GM23338 (cell line): ENCODE data around the gene HRH2. TPM values are rescaled to one million over a fixed set of nuclear protein-coding genes. Genes with fewer than 3 reads are reported as not detected.

ENCODE experiments used
- ATAC-seq: fragments of 200-7000 bp; cut with Tn5 transposase; 3 replicates; pipeline ENCODE4 v1.9.1; 2020
- DNase-seq: peaks from one replicate; pipeline ENCODE4 v3.0.0-alpha.2; 2015; ENCODE audit warnings: low spot score
- H2AFZ ChIP-seq: fragments of 200-600 bp; sonication (generic); 2 replicates; pipeline ENCODE4 v1.8.0; 2016; ENCODE audit warnings: antibody characterized with exemption, mild to moderate bottlenecking, moderate library complexity
- H3F3A ChIP-seq: fragments of 200-600 bp; sonication (generic); replicated peaks from 2 replicates; pipeline ENCODE4 v1.8.0; 2017; ENCODE audit warnings: antibody characterized with exemption, mixed run types, low read depth
- H3K27ac ChIP-seq: fragments of 200-600 bp; sonication (generic); 2 replicates; pipeline ENCODE4 v1.6.1; 2016; ENCODE audit warnings: low read depth
- H3K27me3 ChIP-seq: fragments of 200-600 bp; sonication (generic); 2 replicates; pipeline ENCODE4 v1.8.0; 2016; ENCODE audit warnings: mild to moderate bottlenecking, mixed run types, moderate library complexity; ENCODE audit not compliant: insufficient read depth
- H3K36me3 ChIP-seq: fragments of 200-600 bp; sonication (generic); 2 replicates; pipeline ENCODE4 v1.8.0; 2016; ENCODE audit warnings: mild to moderate bottlenecking; ENCODE audit not compliant: insufficient read depth
- H3K4me1 ChIP-seq: fragments of 200-600 bp; sonication (generic); 2 replicates; pipeline ENCODE4 v1.8.0; 2016; ENCODE audit warnings: mild to moderate bottlenecking, moderate library complexity; ENCODE audit not compliant: insufficient read depth
- H3K4me2 ChIP-seq: fragments of 200-600 bp; sonication (generic); 2 replicates; pipeline ENCODE4 v1.7.1; 2017; ENCODE audit warnings: mixed run types
- H3K4me3 ChIP-seq: fragments of 200-600 bp; sonication (generic); 2 replicates; pipeline ENCODE4 v1.6.1; 2016; ENCODE audit warnings: mixed run types
- H3K79me2 ChIP-seq: fragments of 200-600 bp; sonication (generic); replicated peaks from 2 replicates; pipeline ENCODE4 v1.8.0; 2017; ENCODE audit warnings: mild to moderate bottlenecking; ENCODE audit not compliant: insufficient read depth
- H3K9me2 ChIP-seq: fragments of 200-600 bp; sonication (generic); 2 replicates; pipeline ENCODE4 v1.8.0; 2017; ENCODE audit not compliant: insufficient read depth
- H4K20me1 ChIP-seq: fragments of 200-600 bp; sonication (generic); replicated peaks from 2 replicates; pipeline ENCODE4 v1.8.0; 2017; ENCODE audit warnings: mild to moderate bottlenecking; ENCODE audit not compliant: insufficient read depth
- H3K27ac Mint-ChIP-seq: 2 replicates; pipeline ENCODE4 v1.8.0; 2020; ENCODE audit warnings: inconsistent platforms, mild to moderate bottlenecking, moderate library complexity, mixed read lengths
- H3K27me3 Mint-ChIP-seq: 3 replicates; pipeline ENCODE4 v1.8.0; 2022; ENCODE audit warnings: low read depth, mild to moderate bottlenecking, moderate library complexity, mixed read lengths, inconsistent platforms; ENCODE audit not compliant: insufficient read depth, poor library complexity
- H3K36me3 Mint-ChIP-seq: 3 replicates; pipeline ENCODE4 v1.8.0; 2021; ENCODE audit warnings: low read depth, mild to moderate bottlenecking, inconsistent platforms, moderate library complexity, mixed read lengths
- H3K4me1 Mint-ChIP-seq: 3 replicates; pipeline ENCODE4 v1.8.0; 2020; ENCODE audit warnings: mild to moderate bottlenecking, inconsistent platforms, mixed read lengths
- H3K4me3 Mint-ChIP-seq: 3 replicates; pipeline ENCODE4 v1.8.0; 2021; ENCODE audit warnings: moderate library complexity, mild to moderate bottlenecking, inconsistent platforms, mixed read lengths
- H3K9me3 Mint-ChIP-seq: 3 replicates; pipeline ENCODE4 v1.8.0; 2020; ENCODE audit warnings: moderate library complexity, mild to moderate bottlenecking, inconsistent platforms, mixed read lengths
- CTCF ChIP-seq, 2 experiments: fragments of 200-600 bp in 1 of 2; sonication (generic) in 1 of 2; conservative IDR thresholded peaks; 2 replicates each; pipeline versions ENCODE4 v1.5.1 to v1.6.1; 2016 to 2017; ENCODE audit warnings: antibody characterized with exemption in 2 of 2, low read depth in 2 of 2, mild to moderate bottlenecking in 2 of 2, moderate library complexity in 1 of 2
- NANOG ChIP-seq: IDR thresholded peaks from 2 replicates; pipeline ENCODE4 v1.6.1; 2016; ENCODE audit warnings: antibody characterized with exemption, borderline replicate concordance
- ZNF331 ChIP-seq: fragments of 250-450 bp; sonication (Bioruptor Pico); IDR thresholded peaks from 2 replicates; pipeline ENCODE4 v1.5.0; 2020; ENCODE audit warnings: low read depth, mild to moderate bottlenecking, moderate library complexity
- ZNF462 ChIP-seq: fragments of 250-450 bp; sonication (Bioruptor Pico); IDR thresholded peaks from 2 replicates; pipeline ENCODE4 v1.5.0; 2020; ENCODE audit warnings: mild to moderate bottlenecking, moderate library complexity
- polyA plus RNA-seq: library from polyadenylated mRNA; unstranded; fragments of >200 nt; fragmentation: Nextera tagmentation; extraction: Ambion mirVana; gene quantifications from 2 replicates; pipeline ENCODE4 v1.2.1, GENCODE V29; 2016
- total RNA-seq: library from RNA; depleted of rRNA; stranded (reverse); fragments of >200 nt; shearing (Covaris generic); gene quantifications from 2 replicates; pipeline ENCODE4 v1.2.3, GENCODE V29; 2014

Gene HRH2
- total and polyA plus RNA-seq, 2 experiments from 2014 or later: 6.8 to 7.0 TPM

- no peak for TF ChIP-seq NANOG
Observed at GRCh38 chr5:175706499-175706898, 48.6 kb downstream of the HRH2 start (continued).

- Histone ChIP-seq H3K4me1 (no peaks in the 10 kb centered on the region), H3K79me2 (no peaks in the 10 kb centered on the region), H2AFZ (no peak overlapping the region), H3K27ac (no peak overlapping the region), H3K9me2 (no peaks in the 10 kb centered on the region), H3K4me2 (no peak overlapping the region), H3K36me3 (no peaks in the 10 kb centered on the region), H3K27me3 (no peaks in the 10 kb centered on the region), H3K4me3 (no peak overlapping the region), H3F3A (no peaks in the 10 kb centered on the region), H4K20me1 (no peaks in the 10 kb centered on the region)
- peaks cover 37% of the 10 kb centered on the region for H3K36me3 Mint-ChIP-seq
- H3K27me3 Mint-ChIP-seq: peaks cover 18% of the 10 kb centered on the region
- DNase-seq: no peak
- no peaks in the 10 kb centered on the region; the same call in 2 of the 3 replicates for H3K4me1 Mint-ChIP-seq
- ATAC-seq: no peak
- TF ChIP-seq ZNF462 (CRISPR knock-in tag): no peak
- TF ChIP-seq CTCF (conservative IDR thresholded peaks at IDR 0.05; ENCODE audit: low read depth in 2 of 2): no peak
- TF ChIP-seq ZNF331 (CRISPR knock-in tag): no peak
- H3K27ac Mint-ChIP-seq: no peak overlapping the region
- H3K4me3 Mint-ChIP-seq: no peak overlapping the region
- H3K9me3 Mint-ChIP-seq: peaks cover 31% of the 10 kb centered on the region
Observed at GRCh38 chr5:175707751-175708375, 50.0 kb downstream of the HRH2 start.
